GM18520 (cell line): Measurements from ENCODE around the gene DTX2.
A peak's percentile ranks its signal among the peaks of the same experiment; 100 is the strongest.
"Not testable (repeated sequence)": the region's sequence is repeated elsewhere in the genome, so short reads cannot be mapped to it uniquely, and the experiment has no call there.

Experiments
- ATAC-seq: cut with Tn5 transposase; IDR thresholded peaks from one replicate; pipeline ENCODE4 v1.9.1; 2021; ENCODE audit not compliant: unreplicated experiment

The DTX2 gene

GRCh38 chr7:76461464-76462101, at the start of gene DTX2:
TSS of gene DTX2 (plus strand) at chr7:76461709. CDS start at chr7:76480510, 18,801 bp downstream.
- peak; percentile 96 for ATAC-seq

- ATAC-seq, result no peak
These were observed 49.3 kb upstream of the DTX2 start for GRCh38 chr7:76412249-76412648.

- not testable (repeated sequence) for ATAC-seq
These were observed 43.7 kb upstream of the DTX2 start for GRCh38 chr7:76417654-76418310.

DNA sequence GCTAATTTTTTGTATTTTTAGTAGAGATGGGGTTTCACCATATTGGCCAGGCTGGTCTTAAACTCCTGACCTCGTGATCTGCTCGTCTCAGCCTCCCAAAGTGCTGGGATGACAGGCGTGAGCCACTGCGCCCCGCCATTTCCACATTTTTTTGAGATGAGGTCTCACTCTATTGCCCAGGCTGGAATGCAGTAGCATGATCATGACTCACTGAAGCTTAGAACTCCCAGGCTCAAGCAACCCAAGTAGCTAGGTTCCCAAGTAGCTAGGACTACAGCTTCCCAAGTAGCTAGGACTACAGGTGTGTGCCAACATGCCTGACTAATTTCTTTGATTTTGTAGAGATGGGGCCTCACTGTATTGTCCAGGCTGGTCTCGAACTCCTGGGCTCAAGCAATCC, 40.4 kb upstream of the DTX2 start:
- ATAC-seq, result not testable (repeated sequence)

GRCh38 chr7:76423666-76424412, 37.7 kb upstream of the DTX2 start:
- ATAC-seq, result no peak

DNA sequence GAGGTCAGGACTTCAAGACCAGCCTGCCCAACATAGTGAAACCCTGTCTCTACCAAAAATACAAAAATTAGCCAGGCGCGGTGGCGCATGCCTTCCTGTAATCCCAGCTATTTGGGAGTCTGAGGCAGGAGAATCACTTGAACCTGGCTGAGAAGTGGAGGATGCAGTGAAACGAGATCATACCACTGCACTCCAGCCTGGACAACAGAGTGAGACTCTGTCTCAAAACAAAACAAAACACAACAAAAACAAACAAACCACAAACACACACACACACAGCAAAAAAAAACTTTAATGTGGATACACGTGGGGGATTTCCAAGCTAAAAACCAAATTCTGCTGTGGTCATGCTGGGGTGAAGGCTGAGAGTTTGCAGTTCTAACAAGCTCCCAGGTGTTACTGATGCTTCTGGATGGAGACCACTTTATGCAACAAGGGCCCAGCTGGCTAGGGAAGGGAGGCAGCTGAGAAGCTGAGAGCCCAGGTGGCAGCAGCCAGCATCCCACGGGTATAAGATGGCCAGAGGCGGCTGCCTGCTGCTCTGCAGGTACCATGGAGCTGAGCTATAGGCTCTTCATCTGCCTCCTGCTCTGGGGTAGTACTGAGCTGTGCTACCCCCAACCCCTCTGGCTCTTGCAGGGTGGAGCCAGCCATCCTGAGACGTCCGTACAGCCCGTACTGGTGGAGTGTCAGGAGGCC, 36.9 kb upstream of the DTX2 start, which contains the start of gene ZP3:
Gene ZP3 (plus strand): TSS at position 538 of the 699 bp plus-strand sequence. CDS start 15 bp downstream, at position 553.
- ATAC-seq, result peak; percentile 73

DNA sequence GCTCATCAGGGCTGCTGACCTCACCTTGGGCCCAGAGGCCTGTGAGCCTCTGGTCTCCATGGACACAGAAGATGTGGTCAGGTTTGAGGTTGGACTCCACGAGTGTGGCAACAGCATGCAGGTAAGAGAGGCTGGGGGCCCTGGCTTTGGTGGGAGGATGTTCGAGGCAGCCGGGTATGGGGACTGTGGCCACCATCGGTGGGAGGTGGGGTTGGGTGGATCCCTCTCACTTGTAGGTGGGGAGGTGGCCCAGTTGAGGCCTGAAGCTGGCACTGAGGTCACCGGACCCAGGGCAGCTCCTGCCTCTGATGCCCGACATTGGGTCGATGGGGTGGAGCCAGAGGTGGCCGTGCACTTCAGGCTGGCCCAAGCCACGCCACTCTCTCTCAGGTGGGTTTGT, 36.4 kb upstream of the DTX2 start:
- ATAC-seq, result no peak

- not testable (repeated sequence) for ATAC-seq
These were observed 36.0 kb upstream of the DTX2 start for GRCh38 chr7:76425558-76425957.

- no peak for ATAC-seq
These were observed 35.3 kb upstream of the DTX2 start for GRCh38 chr7:76426246-76426645.

GRCh38 chr7:76427635-76428034, 33.9 kb upstream of the DTX2 start:
- ATAC-seq, result no peak

- no peak for ATAC-seq
These were observed 33.2 kb upstream of the DTX2 start for GRCh38 chr7:76428149-76428823.

- no peak for ATAC-seq
These were observed 32.4 kb upstream of the DTX2 start for GRCh38 chr7:76428868-76429805.

DNA sequence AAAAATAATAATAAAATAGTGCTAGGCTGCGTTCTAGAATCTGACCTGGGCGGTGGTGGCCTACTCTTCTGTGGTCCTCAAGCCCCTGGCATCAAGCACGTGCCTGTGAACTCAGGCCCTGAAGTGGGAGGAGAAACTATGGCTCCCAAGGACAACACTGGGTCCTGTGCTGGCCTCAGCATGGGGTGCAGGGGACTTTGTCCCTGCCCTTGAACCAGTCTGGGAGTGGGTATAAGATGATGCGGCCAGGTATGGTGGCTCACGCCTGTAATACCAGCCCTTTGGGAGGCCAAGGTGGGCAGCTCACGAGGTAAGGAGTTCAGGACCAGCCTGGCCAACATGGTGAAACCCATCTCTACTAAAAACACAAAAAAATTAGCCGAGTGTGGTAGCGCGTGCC, 31.3 kb upstream of the DTX2 start:
- ATAC-seq, result no peak

DNA sequence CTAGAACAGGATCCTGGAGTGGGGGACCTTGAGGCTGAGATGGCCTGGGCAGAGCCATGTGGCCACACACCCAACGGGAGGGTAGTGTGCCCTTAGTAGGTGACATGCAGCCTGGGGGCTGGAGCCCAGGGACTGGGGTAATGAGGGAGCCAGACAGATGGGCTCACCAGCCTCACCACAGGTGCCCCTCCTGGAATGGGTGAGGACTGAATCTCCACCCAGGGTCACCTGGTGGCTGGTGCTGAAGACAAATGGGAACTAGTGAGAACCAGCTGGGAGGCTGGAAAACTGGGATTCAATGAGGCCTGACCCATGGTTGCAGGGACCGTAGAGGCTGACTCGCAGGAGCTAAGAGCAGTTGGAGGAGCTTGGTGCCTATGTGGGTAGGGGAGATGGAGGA, 30.7 kb upstream of the DTX2 start:
- ATAC-seq, result no peak

DNA sequence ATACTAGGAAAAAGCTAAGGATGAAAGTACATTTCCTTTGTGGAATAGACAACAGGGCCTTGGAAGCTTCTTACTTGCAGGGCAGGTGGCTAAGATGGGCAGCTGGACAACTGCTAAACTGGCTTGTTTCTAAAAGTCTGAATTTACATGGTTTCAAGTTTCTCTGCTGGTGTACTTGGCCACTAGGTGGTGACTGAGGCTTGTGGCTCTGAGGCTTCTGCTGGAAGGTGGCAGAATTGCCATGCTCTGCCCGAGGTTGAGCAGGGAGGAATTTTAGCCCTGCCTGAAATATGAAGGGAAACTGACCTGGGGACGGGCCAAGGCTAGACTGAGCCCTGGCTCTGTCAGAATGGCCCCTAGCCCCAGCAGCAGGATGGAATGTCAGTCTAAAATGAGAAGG, 23.6 kb upstream of the DTX2 start:
- ATAC-seq, result peak; percentile 60

- not testable (repeated sequence) for ATAC-seq
These were observed 22.2 kb upstream of the DTX2 start for GRCh38 chr7:76439120-76439888.

DNA sequence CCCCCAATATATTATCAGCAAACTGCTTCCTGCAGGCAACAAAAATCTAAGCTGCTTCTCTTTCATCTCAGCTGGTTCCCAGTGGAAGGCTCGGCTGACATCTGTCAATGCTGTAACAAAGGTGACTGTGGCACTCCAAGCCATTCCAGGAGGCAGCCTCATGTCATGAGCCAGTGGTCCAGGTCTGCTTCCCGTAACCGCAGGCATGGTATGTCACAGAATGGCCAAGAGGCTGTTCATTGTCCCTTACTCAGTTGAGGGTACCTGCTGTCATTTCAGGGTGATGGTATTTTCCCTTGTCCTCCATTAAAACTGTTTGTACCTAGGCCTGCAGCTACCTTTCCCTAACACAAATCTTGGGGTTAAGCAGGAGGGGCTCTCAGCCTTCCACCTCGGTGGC, 21.1 kb upstream of the DTX2 start:
- ATAC-seq, result not testable (repeated sequence)

GRCh38 chr7:76441792-76442191, 19.7 kb upstream of the DTX2 start:
- not testable (repeated sequence) for ATAC-seq
